ENCODE measurements around the gene ARHGAP24. TPM values are rescaled to one million over a fixed set of nuclear protein-coding genes. Genes with fewer than 3 reads are reported as not detected.
"Not testable (repeated sequence)": the region's sequence is repeated elsewhere in the genome, so short reads cannot be mapped to it uniquely, and the experiment has no call there.

The ARHGAP24 gene
- total RNA-seq, 1 donor from 2014 or later: 34.2 TPM

GRCh38 chr4:85642356-85643100 lies 167.6 kb downstream of the ARHGAP24 start:
- DNase-seq (ENCODE audit: extremely low read depth, low read depth, low spot score): no peak

GRCh38 chr4:85644061-85644460 lies 169.1 kb downstream of the ARHGAP24 start:
- DNase-seq (ENCODE audit: extremely low read depth, low read depth, low spot score): no peak

- DNase-seq (ENCODE audit: extremely low read depth, low read depth, low spot score): no peak
Measured at GRCh38 chr4:85650908-85651307, 176.0 kb downstream of the ARHGAP24 start.

GRCh38 chr4:85656759-85657505 lies 182.0 kb downstream of the ARHGAP24 start:
- no peak for DNase-seq (ENCODE audit: extremely low read depth, low read depth, low spot score)

GRCh38 chr4:85658766-85659439 lies 184.0 kb downstream of the ARHGAP24 start:
- no peak for DNase-seq (ENCODE audit: extremely low read depth, low read depth, low spot score)

GRCh38 chr4:85659610-85660218 lies 184.8 kb downstream of the ARHGAP24 start:
- no peak for DNase-seq (ENCODE audit: extremely low read depth, low read depth, low spot score)

- DNase-seq (ENCODE audit: extremely low read depth, low read depth, low spot score): not testable (repeated sequence)
Measured at GRCh38 chr4:85666625-85667024, 191.7 kb downstream of the ARHGAP24 start.

GRCh38 chr4:85669204-85669603 lies 194.3 kb downstream of the ARHGAP24 start:
- DNase-seq (ENCODE audit: extremely low read depth, low read depth, low spot score): no peak

GRCh38 chr4:85669992-85670548 lies 195.1 kb downstream of the ARHGAP24 start:
- no peak for DNase-seq (ENCODE audit: extremely low read depth, low read depth, low spot score)

GRCh38 chr4:85671120-85671519 lies 196.2 kb downstream of the ARHGAP24 start:
- no peak for DNase-seq (ENCODE audit: extremely low read depth, low read depth, low spot score)

GRCh38 chr4:85672116-85672515 lies 197.2 kb downstream of the ARHGAP24 start:
- no peak for DNase-seq (ENCODE audit: extremely low read depth, low read depth, low spot score)

GRCh38 chr4:85672959-85673358 lies 198.0 kb downstream of the ARHGAP24 start:
- no peak for DNase-seq (ENCODE audit: extremely low read depth, low read depth, low spot score)

GRCh38 chr4:85673540-85673939 lies 198.6 kb downstream of the ARHGAP24 start:
- DNase-seq (ENCODE audit: extremely low read depth, low read depth, low spot score): no peak

GRCh38 chr4:85675076-85676049 lies 200.4 kb downstream of the ARHGAP24 start:
- DNase-seq (ENCODE audit: extremely low read depth, low read depth, low spot score): no peak

GRCh38 chr4:85676050-85676425 lies 201.1 kb downstream of the ARHGAP24 start:
- DNase-seq (ENCODE audit: extremely low read depth, low read depth, low spot score): no peak

- DNase-seq (ENCODE audit: extremely low read depth, low read depth, low spot score): no peak
Measured at GRCh38 chr4:85676850-85677590, 202.1 kb downstream of the ARHGAP24 start.

- no peak for DNase-seq (ENCODE audit: extremely low read depth, low read depth, low spot score)
Measured at GRCh38 chr4:85681221-85681657, 206.3 kb downstream of the ARHGAP24 start.

GRCh38 chr4:85681921-85682320 lies 207.0 kb downstream of the ARHGAP24 start:
- no peak for DNase-seq (ENCODE audit: extremely low read depth, low read depth, low spot score)

GRCh38 chr4:85682391-85682790 lies 207.4 kb downstream of the ARHGAP24 start:
- DNase-seq (ENCODE audit: extremely low read depth, low read depth, low spot score): no peak
